GM21786 (cell line): ENCODE data around the gene PATL1.
A peak's percentile ranks its signal among the peaks of the same experiment; 100 is the strongest.

Source experiments
- ATAC-seq: cut with Tn5 transposase; IDR thresholded peaks from one replicate; pipeline ENCODE4 v1.9.1; 2021; ENCODE audit not compliant: unreplicated experiment

Gene PATL1

GRCh38 chr11:59615637-59616395 is 53.0 kb downstream of the PATL1 start, which contains the start of gene OSBP:
Gene OSBP, minus strand, starts transcription at chr11:59615774. Its CDS starts 110 bp downstream, at chr11:59615664.
- peak; percentile 85 for ATAC-seq

- ATAC-seq = no peak
Measured at GRCh38 chr11:59615120-59615636, 53.7 kb downstream of the PATL1 start.

DNA sequence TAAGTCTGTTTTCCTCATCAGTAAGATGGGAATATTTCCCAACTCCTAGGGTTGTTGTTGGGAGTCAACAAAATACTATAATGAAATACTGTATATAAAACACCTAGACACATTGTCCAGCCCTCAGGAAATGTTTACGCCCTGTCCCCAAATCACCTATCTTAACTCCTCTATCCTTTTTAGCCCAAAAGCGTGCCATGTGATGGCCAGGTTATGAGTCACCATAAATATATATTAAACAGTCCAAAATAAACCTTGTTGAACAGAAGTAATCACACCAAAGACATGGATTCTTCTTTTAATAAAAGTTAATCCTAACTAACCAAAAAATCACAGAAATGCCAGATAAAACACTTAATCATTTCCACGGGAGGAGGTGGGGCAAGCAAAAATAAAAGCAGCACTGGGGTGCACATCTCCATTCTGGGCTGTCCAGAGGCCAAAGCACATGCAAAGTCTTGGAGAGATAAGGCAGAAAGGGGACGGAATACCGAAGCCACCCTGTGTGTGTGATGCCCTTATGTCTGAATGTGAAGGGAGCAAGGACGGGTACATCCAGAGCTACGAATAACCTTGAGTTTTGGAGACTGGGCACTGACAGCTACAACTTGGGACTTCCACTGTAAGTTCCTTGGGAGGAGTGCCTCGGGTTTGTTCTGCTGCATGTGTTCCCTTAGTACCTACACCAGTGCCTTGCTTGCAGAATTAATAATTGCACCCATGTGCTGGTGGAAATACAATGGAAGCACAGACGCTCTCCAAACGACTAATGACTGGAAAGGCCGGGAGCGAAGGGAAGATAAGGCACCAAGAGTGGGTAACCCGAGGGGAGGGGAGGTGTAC is 54.3 kb downstream of the PATL1 start:
- ATAC-seq = no peak

- no peak for ATAC-seq
Measured at GRCh38 chr11:59611570-59612565, 57.0 kb downstream of the PATL1 start.

DNA sequence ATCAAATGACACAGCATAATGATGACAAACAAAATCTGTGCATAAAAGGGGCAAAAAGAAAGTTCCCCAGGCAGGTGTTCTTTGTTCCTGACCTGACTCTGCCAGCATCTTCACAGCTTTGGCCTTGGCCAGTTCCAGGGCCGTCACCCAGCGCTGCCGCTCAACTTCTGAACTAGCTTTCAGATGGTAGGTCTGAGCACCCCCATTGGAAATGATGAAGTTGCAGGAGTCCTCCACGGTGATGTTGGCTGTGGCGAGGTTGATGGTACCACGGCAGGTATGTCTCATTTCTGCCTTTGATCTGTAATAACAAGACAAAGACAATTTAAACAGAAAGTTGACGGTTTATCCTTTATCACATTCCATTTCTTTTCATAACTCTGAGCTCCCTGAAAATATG is 58.5 kb downstream of the PATL1 start:
- ATAC-seq = no peak

DNA sequence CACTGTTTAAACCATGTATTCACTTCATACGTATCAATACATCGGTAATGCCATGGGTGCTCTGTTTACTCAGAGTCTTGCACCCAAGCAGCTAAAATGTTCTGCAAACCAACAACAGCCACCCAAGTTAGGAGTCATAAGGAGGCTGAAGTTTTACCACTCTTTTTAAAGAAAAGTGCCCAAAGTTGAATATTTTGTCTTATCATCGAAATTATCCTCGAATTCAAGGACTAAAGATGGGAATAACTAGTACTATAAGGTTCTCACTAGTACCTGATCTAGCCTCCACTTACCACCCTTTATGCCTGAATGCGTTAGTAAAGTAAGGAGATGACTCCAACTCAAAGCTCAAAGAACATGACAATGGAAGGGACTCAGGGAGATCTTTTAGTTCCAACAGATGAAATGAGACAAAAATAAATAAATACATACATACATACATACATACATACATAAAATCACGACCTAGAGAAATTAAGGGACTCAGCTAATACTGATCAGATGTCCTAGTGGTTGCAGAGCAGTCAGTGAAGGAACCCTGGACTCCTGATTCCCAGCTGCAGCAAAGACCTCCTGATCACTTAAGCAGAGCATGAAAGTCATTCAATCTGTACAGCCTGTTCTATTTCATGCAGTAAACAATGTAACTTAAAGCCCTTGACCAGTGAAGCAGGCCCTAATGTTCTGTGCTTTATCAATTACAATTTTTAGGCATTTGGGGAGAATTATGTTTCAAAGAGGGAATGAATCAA is 61.0 kb downstream of the PATL1 start:
- ATAC-seq = no peak

DNA sequence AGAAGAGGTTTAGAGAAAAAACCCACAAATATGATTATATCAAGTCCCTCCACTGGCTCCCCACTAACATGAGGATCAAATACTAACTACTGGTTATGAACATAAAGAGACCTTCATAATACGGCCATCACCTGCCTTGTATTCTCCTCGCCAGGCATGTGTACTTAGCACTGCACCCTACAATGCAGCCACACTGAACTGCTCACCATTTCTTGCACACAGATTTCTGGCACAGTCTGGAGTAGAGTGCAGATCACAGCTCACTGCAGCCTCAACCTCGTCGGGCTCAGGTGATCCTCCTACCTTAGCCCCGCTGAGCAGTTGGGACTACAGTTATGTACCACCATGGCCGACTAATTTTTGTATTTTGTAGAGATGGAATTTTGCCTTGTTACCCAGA is 66.4 kb downstream of the PATL1 start:
- ATAC-seq = no peak

DNA sequence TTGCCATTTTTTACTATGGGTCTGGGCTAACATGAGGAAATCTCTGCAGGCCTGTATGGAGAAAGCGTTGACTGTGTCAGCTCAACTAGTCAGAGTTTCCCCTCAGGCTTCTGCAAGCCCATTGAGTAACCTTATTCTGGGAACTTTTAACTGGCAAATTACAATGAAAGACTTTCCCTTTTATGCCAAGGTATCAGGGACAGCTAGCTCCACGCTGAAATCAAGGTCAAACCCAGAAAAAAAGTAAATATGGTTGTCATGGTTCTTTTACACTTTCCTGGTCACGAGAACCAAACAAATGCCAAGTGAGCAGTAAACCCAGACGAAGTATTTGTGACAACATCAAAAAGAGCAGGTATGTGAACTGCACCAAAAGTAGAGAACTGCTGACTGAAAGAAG is 67.0 kb downstream of the PATL1 start:
- ATAC-seq = no peak

GRCh38 chr11:59600636-59601035 is 68.2 kb downstream of the PATL1 start:
- no peak for ATAC-seq

DNA sequence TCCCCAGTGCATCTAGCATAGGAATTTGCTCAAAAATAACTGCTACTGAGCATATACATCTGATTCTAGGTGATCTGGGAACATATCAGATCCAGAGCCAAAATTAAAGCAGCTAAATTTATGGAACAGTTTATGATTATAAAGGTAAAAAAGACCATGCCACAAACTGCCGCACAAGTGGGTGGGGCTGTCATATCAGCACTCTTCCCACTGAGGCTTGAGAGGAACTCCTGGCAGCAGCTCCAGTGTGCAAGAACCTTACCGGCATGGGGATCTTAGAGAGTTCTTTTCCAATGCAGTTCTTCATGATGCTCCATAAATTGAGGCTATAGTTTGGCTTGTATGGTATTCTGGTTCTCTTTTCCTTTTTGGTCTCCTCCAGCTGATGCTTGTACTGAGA is 68.6 kb downstream of the PATL1 start:
- no peak for ATAC-seq

DNA sequence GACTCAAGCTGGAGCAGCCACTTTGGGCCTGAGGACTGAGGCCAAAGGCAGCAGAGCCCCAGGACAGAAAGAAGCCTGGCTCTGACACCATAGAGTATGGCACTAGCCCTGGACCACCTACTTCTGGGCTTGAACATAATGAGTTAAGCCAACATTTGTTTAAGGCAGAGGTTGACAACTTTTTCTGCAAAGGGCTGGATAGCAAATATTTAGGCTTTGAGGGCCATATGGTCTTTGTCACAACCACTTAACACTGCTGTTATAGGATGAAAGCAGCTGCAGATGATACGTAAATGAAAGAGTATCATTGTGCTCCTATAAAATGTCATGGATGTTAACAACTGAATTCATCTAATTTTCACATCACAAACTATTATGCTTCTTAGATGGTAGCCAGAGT is 69.9 kb downstream of the PATL1 start:
- ATAC-seq = no peak
